ENCODE results near the gene FBXW11.

The FBXW11 gene

DNA sequence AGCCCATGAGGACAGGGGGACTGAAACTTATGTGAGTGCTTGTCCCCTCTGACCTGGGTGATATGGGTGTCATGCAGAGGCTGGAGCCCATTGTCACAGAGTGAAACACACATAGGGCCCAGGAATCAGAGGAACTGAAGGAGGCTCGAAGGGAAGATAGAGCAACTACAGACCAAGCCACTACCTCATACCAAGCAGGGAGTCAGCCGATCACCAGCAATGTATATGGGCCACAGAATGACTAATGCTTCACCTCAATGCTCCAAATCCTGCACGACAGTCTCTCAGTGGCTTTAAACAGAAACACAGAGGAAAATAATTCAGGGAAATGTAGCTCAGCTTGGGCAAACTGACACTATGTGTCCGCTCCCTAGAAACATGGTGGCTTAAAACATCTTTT is 8.9 kb upstream of the FBXW11 start:
- no peak for DNase-seq

GRCh38 chr5:172010278-172010677 is 3.8 kb upstream of the FBXW11 start:
- DNase-seq: no peak

GRCh38 chr5:172009536-172010270 is 3.3 kb upstream of the FBXW11 start:
- DNase-seq: no peak

DNA sequence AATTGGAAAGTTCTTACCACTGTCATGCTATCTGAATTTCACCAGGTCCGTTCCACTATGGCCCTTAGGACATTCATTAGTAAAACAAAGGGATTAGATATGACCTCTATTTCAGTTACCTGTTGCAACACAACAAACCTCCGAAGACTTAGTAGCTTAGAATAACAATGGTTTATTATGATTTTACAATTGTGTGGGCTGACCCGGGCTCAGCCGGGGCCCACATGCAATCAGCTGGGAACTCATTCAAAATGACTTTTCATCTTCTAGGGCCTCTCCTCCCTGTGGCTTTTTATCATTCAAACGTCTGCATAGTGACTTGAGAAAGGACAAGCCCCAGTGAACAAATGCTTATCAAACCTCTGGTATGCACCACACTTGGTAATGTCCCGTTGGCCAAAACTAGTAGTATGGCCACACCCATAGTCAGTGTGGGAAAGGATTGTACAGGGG is 2.3 kb upstream of the FBXW11 start:
- DNase-seq: no peak

- DNase-seq: no peak
These were observed 1.6 kb upstream of the FBXW11 start for GRCh38 chr5:172008111-172008455.

DNA sequence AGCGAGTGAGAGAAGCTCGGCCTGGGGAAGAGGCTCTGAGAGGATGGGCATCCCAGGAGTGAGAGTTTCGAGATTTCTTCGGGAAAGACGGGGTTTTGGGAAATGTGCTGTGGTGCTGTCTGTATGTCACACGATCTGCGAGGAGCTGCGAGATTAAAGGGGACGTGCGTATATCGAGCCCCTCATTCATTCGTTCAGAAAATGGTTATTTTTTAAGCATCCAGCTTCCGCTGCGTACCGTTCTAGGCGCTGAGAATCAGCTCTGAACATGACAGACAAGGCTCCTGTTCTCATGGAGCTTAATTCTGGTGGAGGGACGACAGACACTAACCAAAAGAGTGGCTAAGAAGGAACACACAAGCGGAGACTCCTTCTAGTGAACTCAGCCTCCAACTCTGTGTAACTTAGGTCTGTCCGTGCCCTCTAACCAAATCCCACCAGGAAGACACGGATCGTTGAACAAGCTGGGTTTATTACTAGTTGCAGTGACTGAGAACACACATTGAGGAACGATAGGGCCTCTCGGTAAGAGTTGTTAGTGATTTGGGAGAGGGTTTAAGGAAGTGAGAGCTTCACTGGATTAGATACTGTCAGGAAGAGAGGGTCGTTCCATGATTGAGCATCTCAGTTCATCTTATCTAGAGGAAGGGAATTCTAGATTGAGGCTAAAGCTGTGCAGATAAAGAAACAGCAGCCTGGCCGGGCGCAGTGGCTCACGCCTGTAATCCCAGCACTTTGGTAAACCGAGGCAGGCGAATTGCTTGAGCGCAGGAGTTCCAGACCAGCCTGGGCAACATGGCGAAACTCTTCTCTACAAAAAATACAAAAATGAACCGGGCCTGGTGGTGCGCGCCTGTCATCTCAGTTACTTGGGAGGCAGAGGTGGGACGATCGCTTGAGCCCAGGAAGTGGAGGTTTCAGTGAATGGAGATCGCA is 1.0 kb upstream of the FBXW11 start:
- DNase-seq: no peak

DNA sequence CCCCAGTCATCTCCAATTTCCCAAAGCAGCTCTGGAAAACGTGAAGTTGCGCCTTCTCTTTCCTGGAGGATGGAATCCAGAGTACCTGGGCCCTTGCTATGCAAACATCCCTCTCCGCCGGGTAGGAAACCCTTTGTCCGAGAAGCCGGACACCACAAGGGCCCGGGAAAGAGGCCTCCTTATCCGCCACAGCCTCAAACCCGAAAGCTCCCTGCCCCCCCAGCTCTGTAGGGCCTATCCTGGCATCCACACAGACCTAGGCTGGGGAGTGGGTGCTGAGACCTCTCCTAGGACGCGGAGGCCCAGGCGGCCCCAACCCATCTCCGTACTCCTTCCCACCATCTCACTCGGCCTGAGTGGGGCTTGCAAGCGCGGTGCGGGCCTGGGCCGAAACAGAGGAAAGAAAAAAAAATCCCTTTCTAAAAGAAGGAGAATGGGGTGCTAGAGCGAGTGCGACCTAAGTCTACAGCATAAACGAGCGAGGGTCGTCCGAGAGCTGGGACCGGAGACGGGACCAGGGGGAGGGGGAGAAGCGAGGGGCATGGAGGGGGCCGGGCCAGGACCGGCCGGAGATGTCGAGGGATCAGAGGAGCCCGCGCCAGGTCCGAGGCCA is 624 bp downstream of the FBXW11 start:
- peak; percentile 14 for DNase-seq

- DNase-seq: peak; percentile 17
These were observed 1.6 kb downstream of the FBXW11 start for GRCh38 chr5:172004824-172005237.

GRCh38 chr5:172003746-172004145 is 2.7 kb downstream of the FBXW11 start:
- no peak for DNase-seq

DNA sequence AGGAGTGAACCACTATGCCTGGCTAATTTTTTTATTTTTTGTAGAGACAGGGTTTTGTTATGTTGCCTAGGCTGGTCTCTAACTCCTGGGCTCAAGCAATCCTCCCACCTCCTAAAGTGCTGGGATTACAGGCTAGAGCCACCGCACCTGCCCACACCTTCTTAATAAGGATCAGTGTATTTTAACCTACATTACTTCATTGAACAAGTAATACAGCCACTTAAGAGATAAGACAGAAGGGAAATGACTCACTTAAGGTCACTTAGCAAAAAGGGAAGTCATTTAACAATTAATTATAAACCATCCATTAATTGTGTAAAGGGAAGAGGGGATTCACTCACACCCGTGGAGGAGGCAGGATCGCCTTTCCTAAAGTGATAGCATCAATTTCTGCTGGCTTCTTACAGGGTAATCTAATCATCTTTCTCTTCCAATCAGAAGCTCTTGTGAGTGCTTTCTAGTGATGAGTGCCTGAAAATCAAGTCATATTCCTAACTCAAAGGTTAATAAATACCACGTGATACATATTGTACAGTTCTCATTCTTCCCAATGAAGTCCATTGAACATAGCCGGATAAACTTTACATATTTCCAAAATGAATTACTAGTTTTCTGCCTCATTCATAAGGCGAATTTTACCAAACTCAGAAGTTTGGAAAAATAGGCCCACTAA is 3.5 kb downstream of the FBXW11 start:
- no peak for DNase-seq

DNA sequence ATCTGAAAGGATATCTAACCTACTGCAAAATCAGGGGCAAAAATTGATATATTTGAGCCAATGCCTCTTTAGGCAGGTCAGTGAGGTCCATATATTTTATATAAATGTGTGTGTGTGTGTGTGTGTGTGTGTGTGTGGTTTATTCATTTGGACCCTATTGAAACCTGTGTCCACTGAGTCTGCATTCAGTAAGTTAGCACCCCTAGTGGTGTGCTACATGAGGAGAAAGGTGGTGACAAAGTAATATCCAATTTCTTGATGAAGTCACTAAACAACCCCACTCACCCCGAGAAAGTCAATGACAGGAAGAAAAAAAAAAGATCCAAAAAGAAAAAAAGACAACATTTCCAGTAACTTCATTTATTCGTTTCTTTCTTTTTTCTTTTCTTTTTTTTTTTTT is 4.1 kb downstream of the FBXW11 start:
- no peak for DNase-seq

GRCh38 chr5:171999877-172000276 is 6.6 kb downstream of the FBXW11 start:
- no peak for DNase-seq

DNA sequence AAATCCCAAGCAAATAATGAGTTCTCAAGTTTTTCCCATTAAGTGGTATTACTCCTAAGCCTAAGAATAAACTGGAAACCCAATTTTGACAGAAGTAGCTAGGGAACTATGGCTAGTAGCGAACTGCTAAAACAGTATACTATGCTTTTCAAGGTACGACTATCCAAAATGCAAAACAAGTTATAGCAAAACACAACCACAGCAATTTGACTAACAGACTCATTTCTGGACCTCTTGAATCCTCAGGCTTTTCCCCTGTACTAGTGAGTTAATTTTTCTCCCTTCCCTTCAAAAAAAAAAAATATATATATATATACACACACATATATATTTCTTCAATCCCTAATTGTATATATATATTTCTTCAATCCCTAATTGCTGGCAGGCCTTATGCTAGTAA is 7.3 kb downstream of the FBXW11 start:
- DNase-seq: no peak

- no peak for DNase-seq
These were observed 9.4 kb downstream of the FBXW11 start for GRCh38 chr5:171997011-171997410.

- DNase-seq: no peak
These were observed 13.6 kb downstream of the FBXW11 start for GRCh38 chr5:171992813-171993212.

DNA sequence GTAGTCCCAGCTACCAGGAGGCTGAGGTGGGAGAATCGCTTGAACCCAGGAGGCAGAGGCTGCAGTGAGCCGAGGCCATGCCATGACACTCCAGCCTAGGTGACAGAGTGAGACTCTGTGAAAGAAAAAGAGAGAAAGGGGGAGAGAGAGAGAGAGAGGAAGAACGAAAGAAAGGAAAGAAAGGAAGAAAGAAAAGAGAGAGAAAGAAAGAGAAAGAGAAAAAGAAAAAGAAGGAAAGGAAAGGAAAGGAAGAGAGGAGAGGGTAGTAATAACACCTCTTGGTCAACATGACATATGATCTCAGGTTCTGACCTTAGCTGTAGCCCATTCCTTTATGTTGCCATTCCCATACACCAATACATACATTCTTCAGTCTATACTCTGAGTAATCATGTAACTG is 14.1 kb downstream of the FBXW11 start:
- DNase-seq: no peak

- no peak for DNase-seq
These were observed 15.8 kb downstream of the FBXW11 start for GRCh38 chr5:171990713-171991015.

GRCh38 chr5:171989946-171990712 is 16.3 kb downstream of the FBXW11 start:
- DNase-seq: no peak

DNA sequence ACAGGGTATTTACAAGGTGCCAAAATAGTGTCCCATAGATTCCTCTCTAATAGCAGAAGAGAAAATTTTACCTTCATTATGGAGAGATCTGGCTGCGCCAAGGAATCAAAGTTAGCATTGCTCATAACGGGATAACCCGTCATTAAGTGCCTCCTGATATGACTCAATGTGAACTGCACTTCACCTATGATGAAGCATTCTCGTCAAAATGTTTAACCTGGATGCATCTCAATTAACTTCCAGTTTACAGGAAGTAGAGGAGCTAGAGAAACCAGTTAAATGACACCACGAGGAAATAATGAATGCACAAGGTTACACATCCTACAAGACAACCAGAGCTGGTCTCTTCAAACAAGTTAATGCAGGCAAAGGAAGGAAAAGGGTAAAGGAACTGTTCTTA is 17.2 kb downstream of the FBXW11 start:
- no peak for DNase-seq

- no peak for DNase-seq
These were observed 19.7 kb downstream of the FBXW11 start for GRCh38 chr5:171986772-171987171.

GRCh38 chr5:171984748-171985419 is 21.6 kb downstream of the FBXW11 start:
- peak; percentile 39 for DNase-seq

DNA sequence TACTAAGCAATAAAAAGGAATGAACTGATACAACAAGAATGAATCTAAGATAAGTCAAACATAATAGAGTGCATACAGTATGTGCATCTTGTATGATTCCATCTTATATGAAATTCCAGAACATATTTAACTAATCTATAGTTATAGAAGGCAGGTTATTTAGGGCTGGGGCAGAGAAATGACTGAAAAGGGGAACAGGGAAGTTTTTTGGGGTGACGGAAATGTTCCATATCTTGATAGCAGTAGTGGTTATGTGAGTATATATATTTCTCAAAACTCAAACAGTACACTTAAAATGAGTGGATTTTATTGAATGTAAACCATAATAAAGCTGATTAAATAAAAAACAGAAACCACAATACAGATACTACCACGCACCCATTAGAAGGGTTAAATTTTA is 24.6 kb downstream of the FBXW11 start:
- no peak for DNase-seq

Measured in stimulated activated naive CD4-positive, alpha-beta T cell treated with Interleukin-2 at 50 U/mL for 16 hours (primary cell).